Subcutaneous abdominal adipose tissue (tissue), 5 donors: ENCODE measurements around the gene MLLT6.

Source experiments
- H3K27ac ChIP-seq: one replicate; pipeline ENCODE4 v1.7.0; 2013; ENCODE audit warnings: low read depth, mild to moderate bottlenecking, inconsistent platforms, low read length, moderate library complexity
- H3K27me3 ChIP-seq, 5 donors: one replicate each; pipeline ENCODE4 v1.7.0; 2013; ENCODE audit warnings: low read length in 5 of 5, inconsistent platforms in 1 of 5; ENCODE audit not compliant: control insufficient read depth in 5 of 5, insufficient read depth in 4 of 5
- H3K36me3 ChIP-seq, 5 donors: one replicate each; pipeline ENCODE4 v1.7.0; 2013; ENCODE audit warnings: low read length in 5 of 5; ENCODE audit not compliant: control insufficient read depth in 5 of 5, insufficient read depth in 5 of 5
- H3K4me1 ChIP-seq, 5 donors: one replicate each; pipeline ENCODE4 v1.7.0; 2013; ENCODE audit warnings: low read length in 5 of 5, mild to moderate bottlenecking in 3 of 5, moderate library complexity in 1 of 5; ENCODE audit not compliant: control insufficient read depth in 5 of 5, insufficient read depth in 5 of 5
- H3K4me3 ChIP-seq, 5 donors: one replicate each; pipeline ENCODE4 v1.7.0; 2013; ENCODE audit warnings: low read length in 5 of 5, low read depth in 1 of 5
- H3K9ac ChIP-seq, 5 donors: one replicate each; pipeline ENCODE4 v1.7.0; 2013; ENCODE audit warnings: low read length in 5 of 5, mild to moderate bottlenecking in 4 of 5, moderate library complexity in 3 of 5
- H3K9me3 ChIP-seq, 5 donors: one replicate each; pipeline ENCODE4 v1.7.0; 2013; ENCODE audit warnings: low read length in 5 of 5; ENCODE audit not compliant: control insufficient read depth in 5 of 5
- donor health status: healthy.
- donor health status: healthy.
- donor health status: healthy.
- donor health status: healthy.
- donor health status: healthy.

The MLLT6 gene

DNA sequence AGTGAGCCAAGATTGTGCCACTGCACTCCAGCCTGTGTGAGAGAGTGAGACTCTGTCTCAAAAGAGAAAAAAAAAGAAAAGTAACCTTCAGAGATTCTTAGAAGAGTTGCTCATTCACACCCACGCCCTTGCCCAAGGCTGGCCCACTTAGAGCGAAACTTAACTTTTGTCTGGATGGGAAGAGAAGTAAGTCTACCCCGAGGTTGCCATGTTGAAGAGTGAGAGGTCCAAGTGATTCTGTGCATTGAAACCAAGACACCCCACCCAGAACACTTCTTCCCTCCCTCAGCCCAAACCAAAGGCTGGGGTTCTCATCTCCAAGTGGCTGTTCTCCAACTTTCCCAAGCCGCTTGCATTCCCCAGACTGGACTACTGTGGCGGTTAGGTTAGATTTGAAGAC lies 22.7 kb downstream of the MLLT6 start:
- no peaks in the 10 kb centered on the region for H3K27me3 ChIP-seq
- H3K9ac ChIP-seq = no peak overlapping the region
- no peak overlapping the region for H3K27ac ChIP-seq
- no peaks in the 10 kb centered on the region for H3K9me3 ChIP-seq
- H3K4me3 ChIP-seq = no peak overlapping the region
- H3K4me1 ChIP-seq = peaks cover 12 to 57% (median 42%) of the 10 kb centered on the region in 5 donors
- peaks cover 0 to 37% (median 20%) of the 10 kb centered on the region in 5 donors for H3K36me3 ChIP-seq

DNA sequence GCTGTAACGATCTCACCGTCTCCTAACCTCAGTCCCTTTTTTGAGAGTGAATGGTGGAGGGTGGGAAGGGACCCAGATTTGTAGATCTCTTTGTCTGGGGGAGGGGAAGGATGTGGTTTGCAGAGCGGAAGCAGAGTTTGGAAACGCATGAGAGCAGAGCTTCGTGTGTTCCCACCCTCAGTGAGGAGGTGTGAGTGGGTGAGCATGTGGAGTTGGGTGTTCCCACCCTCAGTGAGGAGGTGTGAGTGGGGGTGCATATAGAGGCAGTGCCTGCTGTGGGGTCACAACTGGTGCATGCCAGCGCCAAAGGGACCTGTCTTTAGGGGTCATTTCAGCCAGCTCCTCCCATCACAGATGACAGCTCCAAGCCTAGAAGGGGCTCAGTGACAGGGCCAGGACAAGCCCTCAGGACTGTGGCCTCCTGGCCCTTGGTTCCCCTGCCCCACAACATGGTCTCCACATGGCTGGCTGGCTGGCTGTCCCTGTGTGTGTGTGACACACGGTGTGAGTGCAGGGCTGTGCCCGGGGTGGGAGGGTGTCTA lies 23.3 kb downstream of the MLLT6 start:
- Histone ChIP-seq H3K27ac (no peak overlapping the region), H3K4me3 (no peak overlapping the region), H3K4me1 (peaks cover 12 to 59% (median 46%) of the 10 kb centered on the region in 5 donors)

DNA sequence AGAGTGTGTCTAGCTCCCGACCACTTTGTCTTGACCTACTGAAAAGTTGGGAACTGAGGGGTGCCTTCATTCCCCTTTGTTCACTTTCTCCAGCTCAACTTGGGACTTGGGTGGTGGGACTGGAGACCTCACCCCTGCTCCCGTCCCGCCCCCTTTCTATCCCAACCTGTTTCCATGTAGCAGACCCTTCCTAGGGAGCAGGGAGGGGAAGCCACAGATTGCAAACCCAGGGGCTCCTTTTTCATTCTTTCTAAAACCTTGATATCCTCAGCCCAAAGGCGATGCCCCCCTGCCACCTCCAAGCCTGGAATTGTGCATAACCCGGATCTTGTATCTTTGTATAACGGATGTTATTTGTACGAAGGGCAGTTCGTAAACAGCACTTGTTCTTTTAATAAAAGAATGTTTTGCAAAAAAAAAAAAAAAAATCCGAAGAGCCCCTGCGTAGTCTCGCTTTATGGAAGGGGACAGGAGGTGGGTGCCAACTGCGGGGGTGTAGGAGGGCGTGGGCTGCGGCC lies 24.4 kb downstream of the MLLT6 start:
- peaks cover 12 to 55% (median 43%) of the 10 kb centered on the region in 5 donors for H3K4me1 ChIP-seq
- peak overlapping the region in 4 of 5 donors; percentile 48 to 82 (median 69) for H3K9ac ChIP-seq
- H3K36me3 ChIP-seq = peaks cover 0 to 45% (median 31%) of the 10 kb centered on the region in 5 donors
- H3K27me3 ChIP-seq = no peaks in the 10 kb centered on the region
- H3K4me3 ChIP-seq = peak overlapping the region; percentile 44 to 79 (median 73)
- H3K9me3 ChIP-seq = no peaks in the 10 kb centered on the region
- no peak overlapping the region for H3K27ac ChIP-seq

More for the DNA sequence above, 23.3 kb downstream of the MLLT6 start:
- Histone ChIP-seq H3K36me3 (peaks cover 0 to 38% (median 24%) of the 10 kb centered on the region in 5 donors), H3K9me3 (no peaks in the 10 kb centered on the region), H3K9ac (no peak overlapping the region), H3K27me3 (no peaks in the 10 kb centered on the region)

DNA sequence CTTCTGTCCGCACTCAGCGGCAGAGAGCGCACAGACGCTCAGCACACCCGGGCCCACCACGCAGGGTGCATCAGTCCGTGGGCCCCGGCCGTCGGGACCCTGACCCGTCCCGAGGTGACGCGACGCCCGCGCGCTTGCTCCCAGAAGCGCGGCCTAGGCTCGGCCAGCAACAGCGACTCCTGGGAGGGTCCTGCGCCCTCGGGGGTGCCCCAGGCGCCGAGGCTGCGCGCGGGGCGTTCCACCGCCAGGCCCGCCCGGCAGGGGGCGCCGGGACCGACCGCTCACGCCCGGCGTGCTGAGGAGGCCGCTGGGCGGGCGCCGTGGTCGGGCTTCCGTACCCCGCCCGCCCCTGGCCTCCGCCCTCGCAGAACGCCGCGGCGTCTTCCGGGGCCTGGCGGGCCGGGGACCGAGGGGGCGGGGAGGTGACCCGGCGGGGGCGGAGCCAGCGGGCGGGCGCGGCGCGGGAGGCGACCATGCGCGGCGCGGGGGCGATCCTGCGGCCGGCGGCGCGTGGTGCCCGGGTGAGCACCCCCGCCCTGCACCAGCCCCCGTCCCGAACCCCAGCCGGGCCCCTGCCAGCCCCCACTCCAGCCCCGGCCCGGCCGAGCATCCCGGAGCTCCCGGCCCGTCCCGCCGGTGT lies 24.9 kb downstream of the MLLT6 start, which contains the start of gene CISD3:
CISD3 (plus strand) TSS at position 456 of the 640 bp plus-strand sequence; CDS start at position 474, 18 bp downstream.
- H3K4me1 ChIP-seq = peaks cover 12 to 50% (median 42%) of the 10 kb centered on the region in 5 donors
- H3K27me3 ChIP-seq = no peaks in the 10 kb centered on the region
- H3K9ac ChIP-seq = peak within 1 kb of the TSS; percentile 52 to 86 (median 75)
- H3K4me3 ChIP-seq = peak within 1 kb of the TSS; percentile 74 to 92 (median 79)
- H3K9me3 ChIP-seq = no peaks in the 10 kb centered on the region
- peaks cover 0 to 42% (median 25%) of the 10 kb centered on the region in 5 donors for H3K36me3 ChIP-seq
- peak within 1 kb of the TSS; percentile 87 for H3K27ac ChIP-seq

DNA sequence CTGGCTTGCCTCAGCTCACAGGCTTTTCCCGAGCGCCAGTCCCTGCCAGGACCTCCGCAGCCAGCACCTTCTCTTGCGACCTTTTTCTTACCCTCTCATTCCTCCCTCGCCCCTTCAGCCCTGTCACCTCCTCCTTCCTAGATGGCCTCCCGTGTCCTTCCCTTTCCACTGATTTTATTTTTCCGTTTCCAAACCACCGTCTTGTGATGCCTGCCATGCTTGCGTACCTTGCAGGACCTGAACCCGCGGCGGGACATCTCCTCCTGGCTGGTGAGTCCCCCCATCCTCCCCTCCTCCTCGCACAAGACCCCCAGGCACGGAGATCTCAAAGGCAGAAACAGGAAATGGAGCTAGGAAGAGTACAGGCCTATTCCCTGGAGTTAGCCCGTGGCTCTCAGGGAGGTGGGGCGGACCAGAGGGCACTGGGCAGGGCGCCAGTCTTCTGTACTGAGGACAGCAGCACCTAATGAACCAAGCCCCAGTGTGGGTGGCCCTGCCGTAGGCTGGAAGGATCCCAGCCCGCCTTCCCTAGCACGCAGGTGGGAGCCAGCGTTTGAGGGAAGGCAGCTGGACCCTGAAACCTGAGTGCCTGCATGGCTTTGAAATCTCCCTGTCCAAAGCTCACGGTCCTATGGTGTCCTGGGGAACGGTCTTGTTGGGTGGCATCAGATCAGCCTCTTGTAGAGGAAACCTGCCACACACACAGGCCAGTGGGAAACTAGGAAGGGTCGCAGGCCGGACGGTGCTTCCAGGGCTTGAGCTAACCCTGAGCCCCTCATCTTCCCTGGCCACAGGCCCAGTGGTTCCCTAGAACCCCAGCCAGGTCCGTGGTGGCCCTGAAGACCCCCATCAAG lies 25.7 kb downstream of the MLLT6 start:
- peaks cover 0 to 38% (median 24%) of the 10 kb centered on the region in 5 donors for H3K36me3 ChIP-seq
- H3K27me3 ChIP-seq = no peaks in the 10 kb centered on the region
- peaks cover 12 to 54% (median 46%) of the 10 kb centered on the region in 5 donors for H3K4me1 ChIP-seq
- H3K27ac ChIP-seq = peak overlapping the region; percentile 87
- H3K9ac ChIP-seq = peak overlapping the region; percentile 52 to 86 (median 60)
- peak overlapping the region; percentile 74 to 92 (median 77) for H3K4me3 ChIP-seq
- H3K9me3 ChIP-seq = no peaks in the 10 kb centered on the region

DNA sequence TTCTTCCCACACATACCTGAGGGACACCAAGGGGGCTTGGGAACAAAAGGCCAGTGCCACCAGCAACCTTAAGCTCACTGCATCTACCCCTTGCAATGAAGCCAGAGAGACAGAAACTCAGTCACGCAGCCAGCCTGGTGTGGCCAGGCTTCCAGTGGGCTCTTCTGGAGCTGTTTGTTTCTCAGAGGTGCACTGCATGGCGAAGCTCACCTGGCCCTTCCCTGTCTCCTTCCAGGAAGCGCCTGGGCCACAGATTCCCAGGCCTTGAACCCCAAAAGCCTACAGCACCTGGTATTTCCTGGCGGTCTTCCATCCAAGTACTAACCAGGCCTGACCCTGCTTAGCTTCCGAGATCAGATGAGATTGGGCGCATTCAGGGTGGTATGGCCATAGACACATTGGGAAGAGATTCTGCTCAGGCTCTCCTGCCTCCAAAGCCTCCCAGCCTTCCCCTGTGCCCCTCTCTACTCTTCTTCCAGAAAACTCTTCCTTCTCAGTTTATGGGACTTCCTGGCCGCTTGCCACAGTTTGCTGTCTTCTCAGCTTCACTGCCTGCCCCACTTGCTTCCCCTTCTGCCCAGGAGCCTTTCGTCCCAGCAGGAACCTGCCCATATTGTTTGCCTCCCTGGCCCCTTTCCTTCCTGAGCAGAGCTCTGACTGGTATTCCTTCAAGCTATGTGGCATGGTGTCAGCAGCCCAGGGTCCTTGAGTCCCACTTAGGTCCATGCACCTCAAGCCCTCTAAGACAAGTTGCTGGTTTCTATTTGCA lies 26.6 kb downstream of the MLLT6 start:
- peak overlapping the region in 4 of 5 donors; percentile 25 to 92 (median 74) for H3K4me3 ChIP-seq
- no peaks in the 10 kb centered on the region for H3K27me3 ChIP-seq
- peaks cover 0 to 38% (median 27%) of the 10 kb centered on the region in 5 donors for H3K36me3 ChIP-seq
- peak overlapping the region; percentile 87 for H3K27ac ChIP-seq
- H3K9ac ChIP-seq = peak overlapping the region in 3 of 5 donors; percentile 35 to 60 (median 56)
- H3K4me1 ChIP-seq = peaks cover 12 to 54% (median 46%) of the 10 kb centered on the region in 5 donors
- H3K9me3 ChIP-seq = no peaks in the 10 kb centered on the region

DNA sequence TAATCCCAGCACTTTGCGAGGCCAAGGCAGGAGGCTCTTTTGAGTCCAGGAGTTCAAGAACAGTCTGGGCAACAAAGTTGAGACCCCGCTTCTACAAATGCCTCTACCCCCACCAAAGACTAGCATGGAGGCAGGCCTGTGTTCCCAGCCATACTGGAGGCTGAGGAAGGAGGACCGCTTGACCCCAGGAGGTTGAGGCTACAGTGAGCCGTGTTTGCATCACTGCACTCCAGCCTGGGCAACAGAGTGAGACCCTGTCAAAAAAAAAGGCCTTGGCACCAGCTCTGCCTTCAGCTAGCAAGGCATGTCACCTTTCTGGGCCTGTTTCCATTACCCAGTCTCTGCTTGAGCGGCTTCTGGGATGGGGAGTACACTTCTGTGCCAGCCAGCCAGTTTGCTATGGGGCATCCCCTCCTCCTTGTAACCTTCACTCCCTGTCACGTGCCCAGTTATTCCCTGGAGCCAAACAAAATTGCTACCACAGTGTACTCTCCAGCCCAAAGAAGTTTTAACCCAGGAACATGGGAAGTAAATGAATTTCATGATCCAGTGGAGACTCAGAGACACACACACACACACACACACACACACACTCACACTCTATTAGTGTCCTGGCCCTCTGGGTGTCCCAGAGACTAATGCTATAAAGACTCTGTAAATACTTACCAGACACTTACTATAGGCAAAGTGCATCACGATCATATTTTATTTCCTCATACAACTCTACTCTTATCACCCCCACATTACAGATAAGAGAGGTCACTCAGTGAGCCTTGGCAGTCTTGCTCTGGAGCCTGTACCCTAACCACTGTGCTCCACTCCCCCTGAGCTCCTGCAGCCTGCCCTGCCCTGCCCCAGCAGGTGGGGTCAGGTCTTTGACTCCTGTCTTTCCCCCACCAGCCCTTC lies 27.6 kb downstream of the MLLT6 start:
- Histone ChIP-seq H3K36me3 (peaks cover 0 to 45% (median 27%) of the 10 kb centered on the region in 5 donors), H3K9me3 (no peaks in the 10 kb centered on the region), H3K27me3 (no peaks in the 10 kb centered on the region), H3K27ac (peak overlapping the region; percentile 87), H3K9ac (peak overlapping the region in 2 of 5 donors; percentile 11 to 60), H3K4me3 (no peak overlapping the region), H3K4me1 (peaks cover 12 to 54% (median 46%) of the 10 kb centered on the region in 5 donors)

DNA sequence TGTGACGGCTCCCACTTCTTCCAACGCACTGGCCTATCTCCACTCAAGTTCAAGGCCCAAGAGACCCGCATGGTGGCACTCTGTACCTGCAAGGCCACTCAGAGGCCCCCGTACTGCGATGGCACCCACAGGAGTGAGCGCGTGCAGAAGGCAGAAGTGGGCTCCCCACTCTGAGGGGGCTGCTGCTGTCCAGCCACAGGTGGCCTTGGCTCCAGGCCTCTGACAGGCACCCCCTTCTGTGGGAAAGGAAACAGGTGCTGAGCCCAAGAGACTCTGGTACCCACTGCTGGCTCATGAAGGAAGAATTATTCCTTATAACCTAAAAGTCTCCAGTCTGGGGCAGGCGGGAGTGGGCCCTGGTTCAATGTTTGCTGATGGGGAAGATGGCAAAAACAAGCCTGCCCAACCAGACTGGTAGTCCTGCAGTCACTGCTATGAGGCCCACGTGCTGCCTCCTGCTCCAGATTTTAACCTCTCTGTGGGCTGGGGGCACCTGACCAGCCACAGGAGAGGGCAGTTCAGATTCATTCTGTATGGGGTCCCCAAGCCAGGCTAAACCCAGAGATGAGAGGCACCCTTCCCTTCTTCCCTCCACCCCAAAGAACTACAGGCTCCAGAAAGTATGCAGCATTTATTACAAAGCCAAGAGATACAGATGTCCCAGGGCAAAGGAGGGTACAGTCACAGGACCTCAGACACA lies 28.4 kb downstream of the MLLT6 start:
- Histone ChIP-seq H3K27me3 (no peaks in the 10 kb centered on the region), H3K9me3 (no peaks in the 10 kb centered on the region), H3K9ac (no peak overlapping the region), H3K27ac (no peak overlapping the region), H3K36me3 (peaks cover 0 to 51% (median 33%) of the 10 kb centered on the region in 5 donors), H3K4me3 (no peak overlapping the region), H3K4me1 (peaks cover 7 to 46% (median 45%) of the 10 kb centered on the region in 5 donors)
